Activated CD8-positive, alpha-beta memory T cell treated with anti-CD3 and anti-CD28 coated beads, Interleukin-2, amount 10 ng/mL, durations not matched to agents 7 days and 5 days (primary cell): ENCODE measurements around the gene ETV6. TPM values are rescaled to one million over a fixed set of nuclear protein-coding genes. Genes with fewer than 3 reads are reported as not detected.

ENCODE experiments used
- ATAC-seq: fragments of 150-1000 bp; cut with Tn5 transposase; one replicate; pipeline ENCODE4 v1.10.0; 2021; ENCODE audit warnings: moderate library complexity
- CTCF ChIA-PET: fragments of 350-600 bp; sonication (Branson Sonifier 250); formaldehyde crosslinking; loops from one replicate; lab custom pipeline; 2021; ENCODE audit warnings: antibody characterized with exemption; lab: Charles Lee
- DNase-seq: peaks from one replicate; pipeline ENCODE4 v3.0.0-alpha.2; 2020
- H3K27ac Mint-ChIP-seq: one replicate; pipeline ENCODE4 v1.8.0; 2021; ENCODE audit warnings: mild to moderate bottlenecking, mixed read lengths
- H3K27me3 Mint-ChIP-seq: one replicate; pipeline ENCODE4 v1.8.0; 2021; ENCODE audit warnings: mixed read lengths
- H3K36me3 Mint-ChIP-seq: one replicate; pipeline ENCODE4 v1.8.0; 2021; ENCODE audit warnings: mild to moderate bottlenecking, mixed read lengths
- H3K4me1 Mint-ChIP-seq: one replicate; pipeline ENCODE4 v1.8.0; 2021; ENCODE audit warnings: mixed read lengths
- H3K4me3 Mint-ChIP-seq: one replicate; pipeline ENCODE4 v1.8.0; 2021; ENCODE audit warnings: mild to moderate bottlenecking, moderate library complexity, mixed read lengths
- H3K9me3 Mint-ChIP-seq: one replicate; pipeline ENCODE4 v1.8.0; 2022; ENCODE audit warnings: low read depth, mixed read lengths
- total RNA-seq, 2 experiments: library from RNA; stranded (reverse); gene quantifications; one replicate each; pipeline ENCODE4 v1.2.3, GENCODE V29; 2021

The ETV6 gene
- total RNA-seq, 2 experiments from 2014 or later, result 29.4 to 32.6 TPM

DNA sequence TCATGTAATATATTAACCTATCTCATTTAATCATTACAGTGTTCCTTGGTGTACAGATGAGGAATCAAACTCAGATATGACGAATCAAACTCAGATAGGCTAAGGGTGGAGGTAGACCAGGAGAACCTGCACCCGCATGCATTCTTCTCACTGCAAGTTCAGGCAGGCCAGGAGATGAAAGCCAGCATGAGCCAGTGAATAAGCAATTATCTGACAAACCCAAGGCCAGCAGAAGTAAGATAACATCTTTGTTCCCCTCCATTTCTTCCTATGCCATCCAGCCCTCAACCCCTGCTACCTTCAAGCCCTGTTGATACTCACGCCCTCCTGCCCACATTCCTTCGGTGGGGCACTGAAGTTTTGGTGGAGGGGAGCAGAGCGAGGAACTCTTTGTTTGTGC, 152.2 kb downstream of the ETV6 start:
- Mint-ChIP-seq H3K27ac (no peak overlapping the region), H3K36me3 (peaks cover 20% of the 10 kb centered on the region), H3K27me3 (no peaks in the 10 kb centered on the region), H3K9me3 (no peaks in the 10 kb centered on the region), H3K4me1 (peaks cover 22% of the 10 kb centered on the region), H3K4me3 (no peak overlapping the region)
- no peak for ATAC-seq
- CTCF ChIA-PET, result interaction anchor here (1.2 kb wide), 1 partner anchor 35 kb away, joined by 4 read pairs; no protein-coding TSS in a partner anchor
- no peak for DNase-seq

DNA sequence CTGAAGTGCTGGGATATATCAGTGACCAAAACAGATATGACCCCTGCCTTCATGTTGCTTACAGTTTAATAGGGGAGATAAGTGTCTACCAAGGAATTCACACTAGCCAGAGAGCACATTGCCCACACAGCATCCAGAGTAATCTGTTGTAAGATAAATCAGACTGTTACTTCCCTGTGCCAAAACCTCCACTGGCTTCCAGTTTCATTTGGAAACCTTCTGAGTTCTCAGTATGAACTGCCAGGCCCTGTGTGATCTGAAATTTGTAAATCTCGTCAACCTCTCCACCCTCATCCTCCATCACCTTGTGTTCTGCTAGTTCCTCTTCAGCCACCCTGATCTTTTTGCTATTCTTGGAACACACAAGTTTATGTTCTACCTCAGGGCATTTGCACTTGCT, 154.7 kb downstream of the ETV6 start:
- no peaks in the 10 kb centered on the region for H3K9me3 Mint-ChIP-seq
- H3K36me3 Mint-ChIP-seq, result peaks cover 22% of the 10 kb centered on the region
- DNase-seq (no peak), ATAC-seq (no peak)
- no peak overlapping the region for H3K4me3 Mint-ChIP-seq
- no peak overlapping the region for H3K27ac Mint-ChIP-seq
- peaks cover 12% of the 10 kb centered on the region for H3K4me1 Mint-ChIP-seq
- H3K27me3 Mint-ChIP-seq, result no peaks in the 10 kb centered on the region
- CTCF ChIA-PET, result no interaction called here

- Mint-ChIP-seq H3K4me1 (peaks cover 10% of the 10 kb centered on the region), H3K4me3 (no peak overlapping the region), H3K27me3 (no peaks in the 10 kb centered on the region), H3K9me3 (no peaks in the 10 kb centered on the region), H3K27ac (no peak overlapping the region), H3K36me3 (peaks cover 22% of the 10 kb centered on the region)
- CTCF ChIA-PET, result no interaction called here
- DNase-seq (no peak), ATAC-seq (no peak)
Measured at GRCh38 chr12:11805043-11805442, 155.6 kb downstream of the ETV6 start.

DNA sequence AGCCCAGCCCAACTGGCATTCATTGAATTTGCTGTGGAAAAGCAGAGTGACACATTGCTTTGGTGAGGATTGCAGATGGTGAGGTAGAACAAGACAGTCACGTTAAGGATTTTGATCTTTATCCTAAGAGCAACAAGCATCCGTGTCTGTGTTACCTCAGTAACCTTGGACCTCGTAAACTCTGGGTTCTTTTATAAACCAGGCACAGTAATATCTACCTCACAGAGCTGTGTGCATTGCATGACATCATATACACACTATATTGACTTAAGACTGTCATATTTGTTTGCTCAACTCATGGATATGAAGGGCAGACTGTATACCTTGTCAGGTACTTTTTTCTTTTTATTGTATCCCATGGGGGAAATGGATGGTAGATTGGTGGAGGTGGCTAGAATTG, 156.2 kb downstream of the ETV6 start:
- H3K9me3 Mint-ChIP-seq, result no peaks in the 10 kb centered on the region
- H3K36me3 Mint-ChIP-seq, result peaks cover 20% of the 10 kb centered on the region
- no peak overlapping the region for H3K4me3 Mint-ChIP-seq
- DNase-seq, result no peak
- no peak for ATAC-seq
- no peak overlapping the region for H3K27ac Mint-ChIP-seq
- CTCF ChIA-PET, result no interaction called here
- H3K4me1 Mint-ChIP-seq, result peaks cover 13% of the 10 kb centered on the region
- H3K27me3 Mint-ChIP-seq, result no peaks in the 10 kb centered on the region

- DNase-seq (no peak), ATAC-seq (no peak)
- H3K4me3 Mint-ChIP-seq, result no peak overlapping the region
- no peaks in the 10 kb centered on the region for H3K9me3 Mint-ChIP-seq
- H3K27ac Mint-ChIP-seq, result no peak overlapping the region
- peaks cover 20% of the 10 kb centered on the region for H3K4me1 Mint-ChIP-seq
- CTCF ChIA-PET, result no interaction called here
- no peaks in the 10 kb centered on the region for H3K27me3 Mint-ChIP-seq
- H3K36me3 Mint-ChIP-seq, result peaks cover 16% of the 10 kb centered on the region
Measured at GRCh38 chr12:11807458-11807857, 158.0 kb downstream of the ETV6 start.

GRCh38 chr12:11808931-11809330, 159.5 kb downstream of the ETV6 start:
- Mint-ChIP-seq H3K27ac (no peak overlapping the region), H3K27me3 (no peaks in the 10 kb centered on the region), H3K36me3 (peaks cover 13% of the 10 kb centered on the region), H3K4me1 (peaks cover 28% of the 10 kb centered on the region), H3K9me3 (no peaks in the 10 kb centered on the region), H3K4me3 (no peak overlapping the region)
- DNase-seq (no peak), ATAC-seq (no peak)
- CTCF ChIA-PET, result interaction anchor here (0.6 kb wide), 1 partner anchor 225 kb away, joined by 3 read pairs; no protein-coding TSS in a partner anchor

- Mint-ChIP-seq H3K27ac (no peak overlapping the region), H3K27me3 (no peaks in the 10 kb centered on the region), H3K4me1 (peaks cover 31% of the 10 kb centered on the region), H3K9me3 (no peaks in the 10 kb centered on the region), H3K4me3 (no peak overlapping the region), H3K36me3 (peaks cover 7% of the 10 kb centered on the region)
- DNase-seq (no peak), ATAC-seq (no peak)
- CTCF ChIA-PET, result interaction anchor here (1.5 kb wide), 1 partner anchor 223 kb away, joined by 4 read pairs; no protein-coding TSS in a partner anchor
Measured at GRCh38 chr12:11810206-11810545, 160.7 kb downstream of the ETV6 start.

DNA sequence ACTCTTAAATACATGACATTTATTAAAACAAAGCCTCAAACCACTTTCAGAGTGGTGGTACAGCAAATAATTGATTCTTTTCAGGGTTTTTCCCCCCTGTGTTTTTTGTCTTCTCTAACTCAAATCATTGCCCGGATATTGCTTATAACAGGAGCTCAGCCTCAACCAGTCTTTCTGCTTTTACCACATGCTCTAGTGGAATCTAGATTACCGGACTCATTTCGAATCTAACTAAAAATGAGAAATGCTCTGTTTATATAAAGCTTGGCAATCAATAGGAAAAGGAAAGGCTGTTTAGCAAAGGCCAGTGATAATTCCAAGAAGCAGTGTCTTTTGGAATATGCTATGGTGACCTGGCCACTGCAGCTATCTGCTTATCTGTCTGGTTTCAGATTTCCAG, 161.5 kb downstream of the ETV6 start:
- Mint-ChIP-seq H3K36me3 (peaks cover 3% of the 10 kb centered on the region), H3K4me3 (no peak overlapping the region), H3K9me3 (no peaks in the 10 kb centered on the region), H3K27me3 (no peaks in the 10 kb centered on the region), H3K27ac (no peak overlapping the region), H3K4me1 (peaks cover 29% of the 10 kb centered on the region)
- ATAC-seq (no peak), DNase-seq (no peak)
- CTCF ChIA-PET, result interaction anchor here (1.5 kb wide), 1 partner anchor 222 kb away, joined by 4 read pairs; no protein-coding TSS in a partner anchor

DNA sequence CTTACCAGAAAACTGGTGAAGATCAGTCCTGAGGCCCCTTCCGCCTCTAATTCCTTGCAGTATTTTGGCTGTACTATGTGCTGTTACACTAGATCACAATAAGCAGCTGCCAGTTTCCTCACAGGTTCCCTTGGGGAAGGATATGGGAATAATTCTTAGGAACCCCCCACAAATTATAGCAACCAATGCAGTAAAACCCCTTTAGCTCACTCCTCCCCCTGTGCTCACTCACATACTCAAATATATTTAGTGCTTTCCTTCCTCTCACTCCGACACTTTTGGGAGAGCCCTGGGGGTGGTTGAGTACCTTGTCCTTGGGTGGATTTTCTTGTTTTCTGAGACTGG, 162.7 kb downstream of the ETV6 start:
- Mint-ChIP-seq H3K9me3 (no peaks in the 10 kb centered on the region), H3K4me1 (peaks cover 29% of the 10 kb centered on the region), H3K27ac (no peak overlapping the region), H3K36me3 (peaks cover 3% of the 10 kb centered on the region), H3K27me3 (no peaks in the 10 kb centered on the region), H3K4me3 (no peak overlapping the region)
- no peak for ATAC-seq
- CTCF ChIA-PET, result interaction anchor here (1.2 kb wide), 1 partner anchor 220 kb away, joined by 4 read pairs; no protein-coding TSS in a partner anchor
- no peak for DNase-seq

- no peaks in the 10 kb centered on the region for H3K9me3 Mint-ChIP-seq
- H3K36me3 Mint-ChIP-seq, result peaks cover 3% of the 10 kb centered on the region
- CTCF ChIA-PET, result interaction anchor here (0.5 to 1.2 kb wide), 3 partner anchors 36 to 220 kb away, joined by 3 to 4 read pairs (median 3); no protein-coding TSS in a partner anchor
- H3K27ac Mint-ChIP-seq, result no peak overlapping the region
- no peaks in the 10 kb centered on the region for H3K27me3 Mint-ChIP-seq
- no peak for DNase-seq
- peaks cover 29% of the 10 kb centered on the region for H3K4me1 Mint-ChIP-seq
- H3K4me3 Mint-ChIP-seq, result no peak overlapping the region
- ATAC-seq, result no peak
Measured at GRCh38 chr12:11812586-11813437, 163.3 kb downstream of the ETV6 start.

GRCh38 chr12:11813438-11813813, 164.0 kb downstream of the ETV6 start:
- DNase-seq, result no peak
- Mint-ChIP-seq H3K27me3 (no peaks in the 10 kb centered on the region), H3K4me1 (peaks cover 29% of the 10 kb centered on the region), H3K27ac (no peak overlapping the region), H3K9me3 (no peaks in the 10 kb centered on the region), H3K4me3 (no peak overlapping the region), H3K36me3 (peaks cover 3% of the 10 kb centered on the region)
- CTCF ChIA-PET, result interaction anchor here (0.5 to 1.2 kb wide), 3 partner anchors 37 to 219 kb away, joined by 3 to 4 read pairs (median 3); no protein-coding TSS in a partner anchor
- ATAC-seq, result no peak

GRCh38 chr12:11814374-11814773, 164.9 kb downstream of the ETV6 start:
- no peaks in the 10 kb centered on the region for H3K9me3 Mint-ChIP-seq
- CTCF ChIA-PET, result no interaction called here
- DNase-seq, result no peak
- H3K4me1 Mint-ChIP-seq, result peaks cover 29% of the 10 kb centered on the region
- H3K4me3 Mint-ChIP-seq, result no peak overlapping the region
- H3K36me3 Mint-ChIP-seq, result peaks cover 1% of the 10 kb centered on the region
- ATAC-seq, result no peak
- no peaks in the 10 kb centered on the region for H3K27me3 Mint-ChIP-seq
- H3K27ac Mint-ChIP-seq, result no peak overlapping the region

DNA sequence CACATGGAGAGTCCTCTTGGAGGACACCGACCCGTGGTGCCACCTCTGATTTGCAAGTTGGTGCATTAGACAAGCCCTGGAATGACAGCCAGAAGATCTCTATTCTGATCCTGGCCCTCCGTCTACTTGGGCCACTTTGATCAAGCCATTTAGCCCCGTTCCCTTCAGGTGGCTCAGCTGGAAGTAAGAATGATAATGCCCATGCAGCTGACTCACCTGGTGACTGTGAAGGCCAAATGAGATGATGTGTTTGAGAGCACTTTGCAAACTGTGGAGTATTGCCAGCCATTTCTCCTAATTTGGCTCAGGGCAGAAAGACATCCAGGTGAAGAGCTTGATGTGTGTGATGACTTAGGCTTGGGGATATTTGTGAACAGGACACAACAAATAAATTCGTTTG, 165.9 kb downstream of the ETV6 start:
- Mint-ChIP-seq H3K4me1 (peaks cover 26% of the 10 kb centered on the region), H3K27ac (no peak overlapping the region), H3K4me3 (no peak overlapping the region), H3K27me3 (no peaks in the 10 kb centered on the region), H3K9me3 (no peaks in the 10 kb centered on the region), H3K36me3 (peaks cover 1% of the 10 kb centered on the region)
- CTCF ChIA-PET, result no interaction called here
- DNase-seq (no peak), ATAC-seq (no peak)

- Mint-ChIP-seq H3K4me3 (no peak overlapping the region), H3K9me3 (no peaks in the 10 kb centered on the region), H3K4me1 (peaks cover 12% of the 10 kb centered on the region), H3K27ac (no peak overlapping the region), H3K36me3 (peaks cover 7% of the 10 kb centered on the region), H3K27me3 (no peaks in the 10 kb centered on the region)
- CTCF ChIA-PET, result no interaction called here
- DNase-seq, result no peak
- no peak for ATAC-seq
Measured at GRCh38 chr12:11819643-11820042, 170.2 kb downstream of the ETV6 start.
